ENCODE data around the gene OSBPL7.

The OSBPL7 gene

DNA sequence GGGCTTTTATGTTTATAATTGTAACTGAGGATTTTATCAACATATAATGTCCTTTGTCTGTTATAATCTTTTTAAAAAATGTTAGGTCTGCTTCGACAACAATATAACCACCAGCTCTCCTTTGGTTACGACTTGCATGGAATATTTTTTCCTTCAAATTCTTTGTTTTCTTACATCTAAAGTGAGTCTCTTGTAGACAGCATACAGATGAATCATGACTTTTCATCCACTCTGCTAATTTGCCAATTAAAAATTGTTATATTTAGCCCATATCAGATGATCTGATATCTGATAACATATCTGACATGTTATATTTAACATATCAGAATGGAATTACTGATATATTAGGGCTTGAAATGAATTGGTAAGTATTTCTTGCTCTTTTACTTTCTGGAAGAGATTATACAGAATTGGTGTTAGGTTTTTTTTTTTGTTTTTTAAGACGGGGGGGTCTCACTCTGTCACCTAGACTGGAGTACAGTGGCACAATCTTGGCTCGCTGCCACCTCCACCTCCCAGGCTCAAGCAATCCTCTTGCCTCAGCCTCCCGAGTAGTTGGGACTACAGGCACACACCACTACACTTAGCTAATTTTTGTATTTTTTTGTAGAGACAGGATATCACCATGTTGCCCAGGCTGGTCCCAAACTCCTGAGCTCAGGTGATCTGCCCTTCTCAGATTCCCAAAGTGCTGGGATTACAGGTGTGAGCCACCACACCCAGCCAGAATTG, 61.0 kb downstream of the OSBPL7 start:
- FAIRE-seq = no peak

- FAIRE-seq = no peak
Measured at GRCh38 chr17:47757386-47757785, 64.2 kb downstream of the OSBPL7 start.

Measured in colon (tissue), 2 donors.